ENCODE measurements around the gene PACRG. TPM values are rescaled to one million over a fixed set of nuclear protein-coding genes. Genes with fewer than 3 reads are reported as not detected.

PACRG gene
- total RNA-seq, 1 experiment from 2014 or later = 0.59 TPM

GRCh38 chr6:163318071-163318786, 590.5 kb downstream of the PACRG start:
- in situ Hi-C loops (cut with HindIII; ENCODE audit: low pct_unique_long_range_greater_than_20kb, low sequenced_read_pairs) (no loop called here), intact Hi-C loops (cut with micrococcal nuclease; ENCODE audit: unreplicated experiment) (no loop called here)
- TF ChIP-seq TCF7L2 (IDR thresholded peaks at IDR 0.05; ENCODE audit: low read depth, low read length) = no peak
- TF ChIP-seq, protein P1, sequence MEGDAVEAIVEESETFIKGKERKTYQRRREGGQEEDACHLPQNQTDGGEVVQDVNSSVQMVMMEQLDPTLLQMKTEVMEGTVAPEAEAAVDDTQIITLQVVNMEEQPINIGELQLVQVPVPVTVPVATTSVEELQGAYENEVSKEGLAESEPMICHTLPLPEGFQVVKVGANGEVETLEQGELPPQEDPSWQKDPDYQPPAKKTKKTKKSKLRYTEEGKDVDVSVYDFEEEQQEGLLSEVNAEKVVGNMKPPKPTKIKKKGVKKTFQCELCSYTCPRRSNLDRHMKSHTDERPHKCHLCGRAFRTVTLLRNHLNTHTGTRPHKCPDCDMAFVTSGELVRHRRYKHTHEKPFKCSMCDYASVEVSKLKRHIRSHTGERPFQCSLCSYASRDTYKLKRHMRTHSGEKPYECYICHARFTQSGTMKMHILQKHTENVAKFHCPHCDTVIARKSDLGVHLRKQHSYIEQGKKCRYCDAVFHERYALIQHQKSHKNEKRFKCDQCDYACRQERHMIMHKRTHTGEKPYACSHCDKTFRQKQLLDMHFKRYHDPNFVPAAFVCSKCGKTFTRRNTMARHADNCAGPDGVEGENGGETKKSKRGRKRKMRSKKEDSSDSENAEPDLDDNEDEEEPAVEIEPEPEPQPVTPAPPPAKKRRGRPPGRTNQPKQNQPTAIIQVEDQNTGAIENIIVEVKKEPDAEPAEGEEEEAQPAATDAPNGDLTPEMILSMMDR (IDR thresholded peaks at IDR 0.05) = no peak
- no peak for TF ChIP-seq POLR2AphosphoS5 (IDR thresholded peaks at IDR 0.05; ENCODE audit: low read depth, low read length)
- no peak for TF ChIP-seq SIN3A (IDR thresholded peaks at IDR 0.05; ENCODE audit: borderline replicate concordance, insufficient read depth, low read depth, low read length)
- no peak for TF ChIP-seq REST (IDR thresholded peaks at IDR 0.05; ENCODE audit: insufficient read depth in 1 of 2, low read depth in 2 of 2, low read length in 1 of 2)
- DNase-seq (ENCODE audit: low read depth, low spot score) = no peak
- H3K27me3 ChIP-seq (ENCODE audit: control insufficient read depth, insufficient read depth, low read length) = no peaks in the 10 kb centered on the region
- ATAC-seq = no peak
- no peaks in the 10 kb centered on the region for H3K9me3 ChIP-seq (ENCODE audit: control insufficient read depth, insufficient read depth, low read depth, low read length)
- H3K36me3 ChIP-seq (ENCODE audit: control insufficient read depth, insufficient read depth, low read length) = no peaks in the 10 kb centered on the region
- CTCF ChIA-PET = no interaction called here
- H3K4me1 ChIP-seq (ENCODE audit: control insufficient read depth, insufficient read depth, low read length) = peaks cover 11% of the 10 kb centered on the region
- no peak overlapping the region for H3K4me3 ChIP-seq (ENCODE audit: low read depth in 2 of 2, low read length in 2 of 2)
- H3K27ac ChIP-seq (ENCODE audit: low read length) = no peak overlapping the region; the same call in 1 of the 2 replicates
- POLR2A ChIA-PET = no interaction called here
- BruUV-seq (replicated peaks) = no TSS peak

GRCh38 chr6:163319609-163320366, 592.0 kb downstream of the PACRG start:
- peak overlapping the region; percentile 68; the same call in 1 of the 2 replicates for H3K27ac ChIP-seq (ENCODE audit: low read length)
- TF ChIP-seq, protein P1 (IDR thresholded peaks at IDR 0.05) = no peak
- TF ChIP-seq SIN3A (IDR thresholded peaks at IDR 0.05; ENCODE audit: borderline replicate concordance, insufficient read depth, low read depth, low read length) (no peak), REST (IDR thresholded peaks at IDR 0.05; ENCODE audit: insufficient read depth in 1 of 2, low read depth in 2 of 2, low read length in 1 of 2) (no peak), POLR2AphosphoS5 (IDR thresholded peaks at IDR 0.05; ENCODE audit: low read depth, low read length) (no peak), TCF7L2 (IDR thresholded peaks at IDR 0.05; ENCODE audit: low read depth, low read length) (no peak)
- CTCF ChIA-PET = no interaction called here
- intact Hi-C loops (cut with micrococcal nuclease; ENCODE audit: unreplicated experiment) (loop anchor here (10.0 kb wide), 1 partner anchor 135 kb away; no protein-coding TSS in a partner anchor), in situ Hi-C loops (cut with HindIII; ENCODE audit: low pct_unique_long_range_greater_than_20kb, low sequenced_read_pairs) (no loop called here)
- no peak overlapping the region; a peak in 1 of 4 replicates for H3K4me3 ChIP-seq (ENCODE audit: low read depth in 2 of 2, low read length in 2 of 2)
- POLR2A ChIA-PET = interaction anchor here (1.1 kb wide), 1 partner anchor 72 kb away, joined by 3 read pairs; no protein-coding TSS in a partner anchor
- H3K27me3 ChIP-seq (ENCODE audit: control insufficient read depth, insufficient read depth, low read length) = no peaks in the 10 kb centered on the region
- H3K4me1 ChIP-seq (ENCODE audit: control insufficient read depth, insufficient read depth, low read length) = peaks cover 23% of the 10 kb centered on the region
- DNase-seq (ENCODE audit: low read depth, low spot score) (no peak), ATAC-seq (no peak)
- H3K36me3 ChIP-seq (ENCODE audit: control insufficient read depth, insufficient read depth, low read length) = no peaks in the 10 kb centered on the region
- no peaks in the 10 kb centered on the region for H3K9me3 ChIP-seq (ENCODE audit: control insufficient read depth, insufficient read depth, low read depth, low read length)
- BruUV-seq (replicated peaks) = no TSS peak
